PC-9 (cell line): ENCODE data around the gene MED12. TPM values are rescaled to one million over a fixed set of nuclear protein-coding genes. Genes with fewer than 3 reads are reported as not detected.

Experiments
- BruUV-seq: library from RNA; stranded (reverse); fragments of 400-500 nt; replicated peaks from 2 replicates; lab custom pipeline; 2021; lab: Mats Ljungman, UMichigan
- CTCF ChIA-PET: fragments of 300-600 bp; sonication (Branson Sonifier 250); formaldehyde crosslinking; loops from one replicate; lab custom pipeline; 2022; ENCODE audit warnings: antibody characterized with exemption; lab: Charles Lee
- POLR2A ChIA-PET: fragments of 300-600 bp; sonication (Branson Sonifier 250); formaldehyde crosslinking; loops from one replicate; lab custom pipeline; 2022; ENCODE audit warnings: antibody characterized with exemption; ENCODE audit not compliant: unreplicated experiment; lab: Charles Lee
- DNase-seq, 2 experiments: peaks; one replicate each; pipeline versions ENCODE4 v3.0.0 to v3.0.0-alpha.2; 2015 to 2022; ENCODE audit warnings: mixed read lengths in 1 of 2
- H2AFZ ChIP-seq: fragments of 200-600 bp; sonication (generic); 2 replicates; pipeline ENCODE4 v1.8.1; 2017; ENCODE audit warnings: antibody characterized with exemption
- H3F3A ChIP-seq: fragments of 200-600 bp; sonication (generic); 2 replicates; pipeline ENCODE4 v1.8.1; 2017; ENCODE audit warnings: antibody characterized with exemption, mild to moderate bottlenecking, low read depth; ENCODE audit not compliant: insufficient read depth
- H3K27ac ChIP-seq: fragments of 200-600 bp; sonication (generic); 2 replicates; pipeline ENCODE4 v1.6.1; 2016; ENCODE audit warnings: mixed run types
- H3K27me3 ChIP-seq: fragments of 200-600 bp; sonication (generic); 2 replicates; pipeline ENCODE4 v1.6.1; 2016; ENCODE audit warnings: low read depth, mixed run types; ENCODE audit not compliant: insufficient read depth
- H3K36me3 ChIP-seq: fragments of 200-600 bp; sonication (generic); 2 replicates; pipeline ENCODE4 v1.6.1; 2016; ENCODE audit warnings: low read depth, mixed run types
- H3K4me1 ChIP-seq: fragments of 200-600 bp; sonication (generic); replicated peaks from 2 replicates; pipeline ENCODE4 v1.6.1; 2016; ENCODE audit warnings: mixed run types; ENCODE audit not compliant: insufficient read depth
- H3K4me2 ChIP-seq: fragments of 200-600 bp; sonication (generic); 2 replicates; pipeline ENCODE4 v1.6.1; 2017; ENCODE audit warnings: mixed run types
- H3K4me3 ChIP-seq: fragments of 200-600 bp; sonication (generic); 2 replicates; pipeline ENCODE4 v1.6.1; 2016; ENCODE audit warnings: mixed run types
- H3K79me2 ChIP-seq: fragments of 200-600 bp; sonication (generic); 2 replicates; pipeline ENCODE4 v1.6.1; 2017; ENCODE audit warnings: low read depth, mixed run types
- H3K9me2 ChIP-seq: fragments of 200-600 bp; sonication (generic); 2 replicates; pipeline ENCODE4 v1.8.1; 2017; ENCODE audit warnings: mild to moderate bottlenecking; ENCODE audit not compliant: insufficient read depth
- H3K9me3 ChIP-seq: fragments of 200-600 bp; sonication (generic); 2 replicates; pipeline ENCODE4 v1.8.1; 2016; ENCODE audit warnings: low read depth; ENCODE audit not compliant: insufficient read depth
- H4K20me1 ChIP-seq: fragments of 200-600 bp; sonication (generic); 2 replicates; pipeline ENCODE4 v1.8.1; 2017; ENCODE audit not compliant: insufficient read depth
- CTCF ChIP-seq: fragments of 200-600 bp; sonication (generic); conservative IDR thresholded peaks from 2 replicates; pipeline ENCODE4 v1.6.1; 2017; ENCODE audit warnings: mixed run types, antibody characterized with exemption, mild to moderate bottlenecking, moderate library complexity
- EZH2 ChIP-seq: fragments of 200-600 bp; sonication (generic); IDR thresholded peaks from 2 replicates; pipeline ENCODE4 v1.8.0; 2017; ENCODE audit warnings: antibody characterized with exemption, low read depth
- intact Hi-C: fragments of 100-400 bp; cut with micrococcal nuclease; formaldehyde crosslinking; loops from one replicate; pipeline ENCODE4 v1.10.0; 2022; ENCODE audit not compliant: unreplicated experiment
- total RNA-seq: library from RNA; stranded (reverse); gene quantifications from 2 replicates; pipeline ENCODE4 v1.2.3, GENCODE V29; 2021

The MED12 gene
- total RNA-seq, 1 experiment from 2014 or later = 51.6 TPM

- POLR2A ChIA-PET = no interaction called here
- H3K27ac ChIP-seq = no peak overlapping the region
- intact Hi-C loops = no loop called here
Observed at GRCh38 chrX:71166461-71166860, 48.1 kb downstream of the MED12 start.

GRCh38 chrX:71167031-71167781 is 48.8 kb downstream of the MED12 start:
- Histone ChIP-seq H2AFZ (no peak overlapping the region), H3K9me3 (no peaks in the 10 kb centered on the region), H3K36me3 (no peaks in the 10 kb centered on the region), H4K20me1 (no peaks in the 10 kb centered on the region), H3K4me3 (no peak overlapping the region), H3K79me2 (no peaks in the 10 kb centered on the region), H3F3A (no peaks in the 10 kb centered on the region), H3K27ac (no peak overlapping the region), H3K4me1 (no peaks in the 10 kb centered on the region), H3K4me2 (no peak overlapping the region), H3K27me3 (no peaks in the 10 kb centered on the region; the same call in 1 of the 2 replicates), H3K9me2 (no peaks in the 10 kb centered on the region)
- BruUV-seq = no TSS peak
- TF ChIP-seq CTCF (no peak), EZH2 (no peak)
- intact Hi-C loops = no loop called here
- ChIA-PET POLR2A (no interaction called here), CTCF (no interaction called here)
- DNase-seq = no peak

More at GRCh38 chrX:71166461-71166860, 48.1 kb downstream of the MED12 start:
- H3K36me3 ChIP-seq = no peaks in the 10 kb centered on the region
- BruUV-seq = no TSS peak
- DNase-seq = no peak
- no peaks in the 10 kb centered on the region for H3K79me2 ChIP-seq
- no peaks in the 10 kb centered on the region; the same call in 1 of the 2 replicates for H3K27me3 ChIP-seq
- H3K4me2 ChIP-seq = no peak overlapping the region
- H2AFZ ChIP-seq = no peak overlapping the region
- TF ChIP-seq EZH2 = no peak
- TF ChIP-seq CTCF = no peak
- H3K9me3 ChIP-seq = no peaks in the 10 kb centered on the region
- no peaks in the 10 kb centered on the region for H4K20me1 ChIP-seq
- H3F3A ChIP-seq = no peaks in the 10 kb centered on the region
- no peaks in the 10 kb centered on the region for H3K9me2 ChIP-seq
- CTCF ChIA-PET = no interaction called here
- H3K4me1 ChIP-seq = no peaks in the 10 kb centered on the region
- no peak overlapping the region for H3K4me3 ChIP-seq

GRCh38 chrX:71168134-71168533 is 49.7 kb downstream of the MED12 start:
- ChIA-PET CTCF (no interaction called here), POLR2A (no interaction called here)
- Histone ChIP-seq H3K4me2 (no peak overlapping the region), H3K27me3 (no peaks in the 10 kb centered on the region; the same call in 1 of the 2 replicates), H3K9me3 (no peaks in the 10 kb centered on the region), H3K79me2 (no peaks in the 10 kb centered on the region), H3K4me1 (no peaks in the 10 kb centered on the region), H3K4me3 (no peak overlapping the region), H4K20me1 (no peaks in the 10 kb centered on the region), H3K9me2 (no peaks in the 10 kb centered on the region), H3K36me3 (no peaks in the 10 kb centered on the region), H3K27ac (no peak overlapping the region), H2AFZ (no peak overlapping the region), H3F3A (no peaks in the 10 kb centered on the region)
- intact Hi-C loops = no loop called here
- BruUV-seq = no TSS peak
- TF ChIP-seq EZH2 = no peak
- TF ChIP-seq CTCF = no peak
- DNase-seq = no peak
